HepG2 (cell line): Measurements from ENCODE around the gene PPFIA3. TPM values are rescaled to one million over a fixed set of nuclear protein-coding genes. Genes with fewer than 3 reads are reported as not detected.

Experiments
- CCDC6 ChIP-seq: sonication (generic); formaldehyde crosslinking; IDR thresholded peaks from 2 replicates; pipeline ENCODE4 v1.8.1; 2022; ENCODE audit warnings: mild to moderate bottlenecking, missing genetic modification reagents, moderate library complexity
- CHCHD3 ChIP-seq: sonication (generic); formaldehyde crosslinking; IDR thresholded peaks from 2 replicates; pipeline ENCODE4 v1.8.0; 2022; ENCODE audit warnings: mild to moderate bottlenecking, missing genetic modification reagents, moderate library complexity
- GATA4 ChIP-seq: sonication (generic); IDR thresholded peaks from 2 replicates; pipeline ENCODE4 v1.6.1; 2016; ENCODE audit warnings: antibody characterized with exemption, low read depth, borderline replicate concordance
- GTF3A ChIP-seq: sonication (generic); formaldehyde crosslinking; conservative IDR thresholded peaks from 2 replicates; pipeline ENCODE4 v1.4.0; 2020; ENCODE audit warnings: mild to moderate bottlenecking, missing genetic modification reagents
- JUNB ChIP-seq: sonication (generic); formaldehyde crosslinking; IDR thresholded peaks from 2 replicates; pipeline ENCODE4 v1.8.0; 2022; ENCODE audit warnings: missing genetic modification reagents, mild to moderate bottlenecking, borderline replicate concordance
- KAT2B ChIP-seq: fragments of 150-350 bp; IDR thresholded peaks from 2 replicates; pipeline ENCODE4 v1.6.1; 2014; ENCODE audit warnings: low read depth, low read length, borderline replicate concordance
- KDM1A ChIP-seq: IDR thresholded peaks from 2 replicates; pipeline ENCODE4 v1.6.1; 2016; ENCODE audit warnings: missing compliant biosample characterization
- LCORL ChIP-seq, 2 experiments: fragments of 450-650 bp in 1 of 2; sonication (generic) in 1 of 2; formaldehyde crosslinking in 1 of 2; IDR thresholded peaks; 2 replicates each; pipeline versions ENCODE4 v1.5.0 to v1.6.1; 2017 to 2020; ENCODE audit warnings: antibody characterized with exemption in 1 of 2, missing genetic modification reagents in 1 of 2
- MTF1 ChIP-seq: sonication (generic); formaldehyde crosslinking; IDR thresholded peaks from 2 replicates; pipeline ENCODE4 v1.5.0; 2020; ENCODE audit warnings: missing genetic modification reagents
- SKI ChIP-seq: fragments of 450-650 bp; IDR thresholded peaks from one replicate; pipeline ENCODE4 v1.6.1; 2018; ENCODE audit warnings: mild to moderate bottlenecking; ENCODE audit not compliant: partially characterized antibody
- ZNF264 ChIP-seq: sonication (generic); formaldehyde crosslinking; IDR thresholded peaks from 2 replicates; pipeline ENCODE4 v1.4.0; 2020; ENCODE audit warnings: missing genetic modification reagents
- ZNF3 ChIP-seq: IDR thresholded peaks from 2 replicates; pipeline ENCODE4 v1.7.0; 2017; ENCODE audit warnings: inconsistent platforms
- polyA plus RNA-seq, 8 experiments: library from polyadenylated mRNA; depleted of rRNA in 3 of 8; stranded (reverse) in 7 of 8; unstranded in 1 of 8; fragments of >200 nt; fragmentation: Illumina TruSeq in 4 of 8; extraction: Trizol in 4 of 8; gene quantifications; 2 replicates each; pipeline versions ENCODE4 v1.2.1 to v1.2.3, GENCODE V29; 2011 to 2016; ENCODE audit warnings: low read depth in 4 of 8, missing spikeins in 1 of 8, mixed read lengths in 1 of 8; ENCODE audit not compliant: insufficient read depth in 1 of 8
- total RNA-seq, 5 experiments: library from RNA; depleted of rRNA; stranded (reverse); fragments of >200 nt; fragmentation: Illumina TruSeq; extraction: Trizol; gene quantifications; 2 replicates each; pipeline ENCODE4 v1.2.3, GENCODE V29; 2016; ENCODE audit warnings: low read depth in 1 of 5
- TF ChIP-seq, protein P1 (sequence below): sonication (generic); formaldehyde crosslinking; IDR thresholded peaks from 2 replicates; pipeline ENCODE4 v1.4.0; 2020; ENCODE audit warnings: missing genetic modification reagents
- TF ChIP-seq, protein P2 (sequence below): sonication (generic); formaldehyde crosslinking; IDR thresholded peaks from 2 replicates; pipeline ENCODE4 v1.4.0; 2020; ENCODE audit warnings: mild to moderate bottlenecking, missing genetic modification reagents
- TF ChIP-seq, protein P3 (sequence below): sonication (generic); formaldehyde crosslinking; IDR thresholded peaks from 2 replicates; pipeline ENCODE4 v1.4.0; 2020; ENCODE audit warnings: mild to moderate bottlenecking, missing genetic modification reagents

PPFIA3 gene
- total and polyA plus RNA-seq, 2 of the 13 experiments (the other 11 are each of a cell fraction or from before 2014, with no cell fraction given): 6.7 to 8.6 TPM

DNA sequence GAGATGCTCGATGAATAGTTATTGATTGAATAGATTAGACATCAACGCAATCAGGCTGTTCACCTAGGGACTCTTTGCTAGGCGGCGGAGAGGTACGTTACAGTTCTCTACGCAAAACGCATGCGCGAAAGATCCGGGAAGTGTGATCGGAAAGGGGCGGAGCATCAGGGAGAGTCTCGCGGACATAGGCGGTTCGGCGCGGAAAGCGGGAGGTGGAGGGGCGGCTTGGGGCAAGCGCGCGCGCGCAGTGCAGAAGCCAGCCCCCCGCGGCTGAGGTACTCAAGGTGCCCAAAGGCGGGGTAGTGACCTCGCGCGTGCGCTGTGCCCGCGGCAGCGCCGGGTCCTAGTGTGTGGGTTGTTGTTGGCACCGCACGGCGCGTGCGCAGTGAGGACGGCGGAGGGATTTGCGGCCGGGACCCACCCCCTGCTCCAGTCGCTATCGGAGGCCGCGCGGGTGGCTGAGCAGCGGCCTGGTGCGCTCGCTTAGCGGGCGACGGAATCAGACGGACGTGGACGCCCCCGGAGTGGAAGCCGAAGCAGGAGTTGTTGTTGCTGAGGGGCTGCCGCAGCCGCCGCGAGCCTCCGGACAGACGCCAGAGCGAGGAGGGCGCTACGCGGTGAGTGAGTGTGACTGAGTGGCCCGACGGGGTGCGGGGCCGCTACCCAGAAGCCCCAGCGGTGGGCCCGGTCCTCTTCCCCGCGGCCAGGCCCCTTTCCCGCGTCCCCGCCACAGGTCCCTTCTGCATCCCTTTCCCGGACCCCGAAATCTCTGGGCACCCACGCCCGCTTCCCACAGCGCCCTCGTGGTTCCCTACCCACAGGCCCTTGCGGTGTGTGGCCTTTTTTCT, 34.1 kb upstream of the PPFIA3 start, which contains the start of gene SNRNP70 (continued):
- TF ChIP-seq GTF3A (CRISPR knock-in tag): no peak
- TF ChIP-seq, protein P1, sequence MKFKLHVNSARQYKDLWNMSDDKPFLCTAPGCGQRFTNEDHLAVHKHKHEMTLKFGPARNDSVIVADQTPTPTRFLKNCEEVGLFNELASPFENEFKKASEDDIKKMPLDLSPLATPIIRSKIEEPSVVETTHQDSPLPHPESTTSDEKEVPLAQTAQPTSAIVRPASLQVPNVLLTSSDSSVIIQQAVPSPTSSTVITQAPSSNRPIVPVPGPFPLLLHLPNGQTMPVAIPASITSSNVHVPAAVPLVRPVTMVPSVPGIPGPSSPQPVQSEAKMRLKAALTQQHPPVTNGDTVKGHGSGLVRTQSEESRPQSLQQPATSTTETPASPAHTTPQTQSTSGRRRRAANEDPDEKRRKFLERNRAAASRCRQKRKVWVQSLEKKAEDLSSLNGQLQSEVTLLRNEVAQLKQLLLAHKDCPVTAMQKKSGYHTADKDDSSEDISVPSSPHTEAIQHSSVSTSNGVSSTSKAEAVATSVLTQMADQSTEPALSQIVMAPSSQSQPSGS (CRISPR knock-in tag): peak; percentile 45
- no peak for TF ChIP-seq CHCHD3 (CRISPR knock-in tag)
- TF ChIP-seq, protein P2, sequence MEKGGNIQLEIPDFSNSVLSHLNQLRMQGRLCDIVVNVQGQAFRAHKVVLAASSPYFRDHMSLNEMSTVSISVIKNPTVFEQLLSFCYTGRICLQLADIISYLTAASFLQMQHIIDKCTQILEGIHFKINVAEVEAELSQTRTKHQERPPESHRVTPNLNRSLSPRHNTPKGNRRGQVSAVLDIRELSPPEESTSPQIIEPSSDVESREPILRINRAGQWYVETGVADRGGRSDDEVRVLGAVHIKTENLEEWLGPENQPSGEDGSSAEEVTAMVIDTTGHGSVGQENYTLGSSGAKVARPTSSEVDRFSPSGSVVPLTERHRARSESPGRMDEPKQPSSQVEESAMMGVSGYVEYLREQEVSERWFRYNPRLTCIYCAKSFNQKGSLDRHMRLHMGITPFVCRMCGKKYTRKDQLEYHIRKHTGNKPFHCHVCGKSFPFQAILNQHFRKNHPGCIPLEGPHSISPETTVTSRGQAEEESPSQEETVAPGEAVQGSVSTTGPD (CRISPR knock-in tag): no peak
- no peak for TF ChIP-seq GATA4
- TF ChIP-seq ZNF264 (CRISPR knock-in tag): peak; percentile 68
- peak; percentile 21; the same call in 1 of the 2 replicates for TF ChIP-seq KAT2B
- TF ChIP-seq KDM1A (CRISPR knock-in tag): no peak
- 0 out of 2 replicates have a peak, but pooled peaks have one; percentile 11 for TF ChIP-seq ZNF3 (CRISPR knock-in tag)
- TF ChIP-seq MTF1: no peak; the same call in 1 of the 2 replicates
- TF ChIP-seq CCDC6 (CRISPR knock-in tag): peak; percentile 80; the same call in 1 of the 2 replicates
- TF ChIP-seq, protein P3, sequence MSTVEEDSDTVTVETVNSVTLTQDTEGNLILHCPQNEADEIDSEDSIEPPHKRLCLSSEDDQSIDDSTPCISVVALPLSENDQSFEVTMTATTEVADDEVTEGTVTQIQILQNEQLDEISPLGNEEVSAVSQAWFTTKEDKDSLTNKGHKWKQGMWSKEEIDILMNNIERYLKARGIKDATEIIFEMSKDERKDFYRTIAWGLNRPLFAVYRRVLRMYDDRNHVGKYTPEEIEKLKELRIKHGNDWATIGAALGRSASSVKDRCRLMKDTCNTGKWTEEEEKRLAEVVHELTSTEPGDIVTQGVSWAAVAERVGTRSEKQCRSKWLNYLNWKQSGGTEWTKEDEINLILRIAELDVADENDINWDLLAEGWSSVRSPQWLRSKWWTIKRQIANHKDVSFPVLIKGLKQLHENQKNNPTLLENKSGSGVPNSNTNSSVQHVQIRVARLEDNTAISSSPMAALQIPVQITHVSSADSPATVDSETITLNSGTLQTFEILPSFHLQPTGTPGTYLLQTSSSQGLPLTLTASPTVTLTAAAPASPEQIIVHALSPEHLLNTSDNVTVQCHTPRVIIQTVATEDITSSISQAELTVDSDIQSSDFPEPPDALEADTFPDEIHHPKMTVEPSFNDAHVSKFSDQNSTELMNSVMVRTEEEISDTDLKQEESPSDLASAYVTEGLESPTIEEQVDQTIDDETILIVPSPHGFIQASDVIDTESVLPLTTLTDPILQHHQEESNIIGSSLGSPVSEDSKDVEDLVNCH (CRISPR knock-in tag): no peak
- no peak for TF ChIP-seq SKI
- TF ChIP-seq JUNB: no peak
- TF ChIP-seq LCORL (IDR thresholded peaks at IDR 0.05): no peak
- peak; percentile 65; the same call in 1 of the 2 replicates for TF ChIP-seq LCORL (CRISPR knock-in tag; IDR thresholded peaks at IDR 0.05)
